ELR (cell line): ENCODE measurements around the gene SPC24.
"Not testable (repeated sequence)": the region's sequence is repeated elsewhere in the genome, so short reads cannot be mapped to it uniquely, and the experiment has no call there.

Experiments
- DNase-seq: peaks from one replicate; pipeline ENCODE4 v3.0.0-alpha.2; 2015; ENCODE audit warnings: low read depth

The SPC24 gene

GRCh38 chr19:11125994-11126685 is 29.4 kb downstream of the SPC24 start:
- peak; percentile 82 for DNase-seq

GRCh38 chr19:11124157-11124556 is 31.4 kb downstream of the SPC24 start:
- DNase-seq: not testable (repeated sequence)

GRCh38 chr19:11123114-11123513 is 32.5 kb downstream of the SPC24 start:
- DNase-seq: no peak

- DNase-seq: not testable (repeated sequence)
Measured at GRCh38 chr19:11121963-11122362, 33.6 kb downstream of the SPC24 start.

- DNase-seq: no peak
Measured at GRCh38 chr19:11116507-11116906, 39.1 kb downstream of the SPC24 start.

- no peak for DNase-seq
Measured at GRCh38 chr19:11115895-11116446, 39.6 kb downstream of the SPC24 start.

GRCh38 chr19:11115042-11115441 is 40.5 kb downstream of the SPC24 start:
- DNase-seq: no peak

- DNase-seq: no peak
Measured at GRCh38 chr19:11113140-11113708, 42.4 kb downstream of the SPC24 start.

GRCh38 chr19:11111771-11112144 is 43.8 kb downstream of the SPC24 start:
- DNase-seq: no peak

- DNase-seq: no peak
Measured at GRCh38 chr19:11111117-11111770, 44.3 kb downstream of the SPC24 start.

GRCh38 chr19:11108746-11109145 is 46.8 kb downstream of the SPC24 start:
- DNase-seq: no peak

GRCh38 chr19:11106477-11106876 is 49.1 kb downstream of the SPC24 start:
- no peak for DNase-seq

- no peak for DNase-seq
Measured at GRCh38 chr19:11105014-11105636, 50.5 kb downstream of the SPC24 start.

GRCh38 chr19:11103667-11104066 is 51.9 kb downstream of the SPC24 start:
- not testable (repeated sequence) for DNase-seq

GRCh38 chr19:11102944-11103343 is 52.6 kb downstream of the SPC24 start:
- DNase-seq: no peak

- DNase-seq: no peak
Measured at GRCh38 chr19:11101057-11101456, 54.5 kb downstream of the SPC24 start.

GRCh38 chr19:11100049-11100448 is 55.5 kb downstream of the SPC24 start:
- DNase-seq: no peak

GRCh38 chr19:11098861-11099260 is 56.7 kb downstream of the SPC24 start:
- no peak for DNase-seq

- no peak for DNase-seq
Measured at GRCh38 chr19:11098327-11098726, 57.3 kb downstream of the SPC24 start.

- not testable (repeated sequence) for DNase-seq
Measured at GRCh38 chr19:11097367-11097766, 58.2 kb downstream of the SPC24 start.

- DNase-seq: peak; percentile 62
Measured at GRCh38 chr19:11096210-11096841, 59.3 kb downstream of the SPC24 start.
